Measurements from ENCODE around the gene IL10RB. TPM values are rescaled to one million over a fixed set of nuclear protein-coding genes. Genes with fewer than 3 reads are reported as not detected.
A peak's percentile ranks its signal among the peaks of the same experiment; 100 is the strongest.
"Not testable (repeated sequence)": the region's sequence is repeated elsewhere in the genome, so short reads cannot be mapped to it uniquely, and the experiment has no call there.

The IL10RB gene
- total RNA-seq, result 10 to 100 TPM; 37.1 to 44.2 TPM

DNA sequence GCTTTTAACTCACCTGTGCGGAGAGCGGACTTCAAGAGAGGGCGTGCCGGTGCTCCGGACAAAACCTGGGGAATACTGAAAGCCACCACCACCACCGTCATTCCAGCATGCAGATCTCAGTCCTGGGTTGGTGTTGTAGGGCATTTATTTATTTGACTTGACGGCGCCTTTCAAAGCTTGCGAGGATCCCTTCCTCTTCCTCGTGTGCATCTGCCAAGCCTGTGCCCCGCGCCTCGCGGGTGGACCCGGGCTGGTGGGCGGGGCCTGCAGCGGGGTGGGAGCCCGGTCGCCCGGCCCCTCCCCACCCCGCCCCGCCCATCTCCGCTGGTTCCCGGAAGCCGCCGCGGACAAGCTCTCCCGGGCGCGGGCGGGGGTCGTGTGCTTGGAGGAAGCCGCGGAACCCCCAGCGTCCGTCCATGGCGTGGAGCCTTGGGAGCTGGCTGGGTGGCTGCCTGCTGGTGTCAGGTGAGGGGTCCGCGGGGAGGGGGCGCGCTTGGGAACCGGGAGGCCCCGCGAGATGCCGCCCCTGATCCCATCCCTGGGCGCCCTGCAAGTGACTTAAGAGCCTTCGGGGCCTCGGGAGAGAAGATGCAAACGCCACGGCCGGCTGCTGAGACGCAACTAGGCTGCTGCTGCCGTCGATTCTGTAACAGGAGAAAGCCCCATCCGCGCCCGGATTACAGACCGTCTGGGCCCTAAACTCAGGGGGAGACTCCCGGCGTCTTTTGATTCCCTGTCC, at the start of gene IL10RB:
IL10RB (plus strand) TSS at position 318 of the 739 bp plus-strand sequence; CDS start at position 417, 99 bp downstream.
- H3K9me3 Mint-ChIP-seq (ENCODE audit: insufficient read depth), result no peaks in the 10 kb centered on the region
- POLR2A ChIA-PET, result interaction anchor here (0.6 to 2.2 kb wide), 13 partner anchors 11 to 276 kb away, joined by 3 to 13 read pairs (median 4); partner anchors contain the start of genes GART, IFNAR1 and TMEM50B
- H3K27me3 Mint-ChIP-seq (ENCODE audit: low read depth), result no peaks in the 10 kb centered on the region
- CTCF ChIA-PET, result interaction anchor here (0.9 to 2.7 kb wide), 9 partner anchors 48 to 214 kb away, joined by 3 to 12 read pairs (median 5); partner anchors contain the start of gene TMEM50B
- peak within 1 kb of the TSS; percentile 96 for H3K4me3 Mint-ChIP-seq
- peaks cover 60% of the 10 kb centered on the region for H3K4me1 Mint-ChIP-seq (ENCODE audit: low read depth)
- ATAC-seq (peak; percentile 89), DNase-seq (peak; percentile 74)
- H3K36me3 Mint-ChIP-seq (ENCODE audit: low read depth), result peaks cover 68% of the 10 kb centered on the region
- peak within 1 kb of the TSS; percentile 93 for H3K27ac Mint-ChIP-seq

- Mint-ChIP-seq H3K27ac (no peak overlapping the region), H3K4me1 (ENCODE audit: low read depth) (peaks cover 72% of the 10 kb centered on the region), H3K27me3 (ENCODE audit: low read depth) (no peaks in the 10 kb centered on the region), H3K4me3 (no peak overlapping the region), H3K36me3 (ENCODE audit: low read depth) (peaks cover 26% of the 10 kb centered on the region), H3K9me3 (ENCODE audit: insufficient read depth) (peaks cover 16% of the 10 kb centered on the region)
- DNase-seq, result peak; percentile 14
- no peak for ATAC-seq
- ChIA-PET POLR2A (no interaction called here), CTCF (no interaction called here)
Observed at GRCh38 chr21:33217138-33217520, 49.0 kb upstream of the IL10RB start.

GRCh38 chr21:33219300-33219699, 46.9 kb upstream of the IL10RB start:
- ChIA-PET CTCF (interaction anchor here (0.9 to 1.8 kb wide), 3 partner anchors 12 to 448 kb away, joined by 3 to 7 read pairs (median 3); partner anchors contain the start of gene PAXBP1), POLR2A (interaction anchor here (1.3 kb wide), 1 partner anchor 143 kb away, joined by 3 read pairs; no protein-coding TSS in a partner anchor)
- Mint-ChIP-seq H3K27me3 (ENCODE audit: low read depth) (peaks cover 1% of the 10 kb centered on the region), H3K27ac (peak overlapping the region; percentile 8), H3K9me3 (ENCODE audit: insufficient read depth) (peaks cover 16% of the 10 kb centered on the region), H3K4me1 (ENCODE audit: low read depth) (peaks cover 51% of the 10 kb centered on the region), H3K4me3 (no peak overlapping the region), H3K36me3 (ENCODE audit: low read depth) (peaks cover 22% of the 10 kb centered on the region)
- ATAC-seq (no peak), DNase-seq (no peak)

DNA sequence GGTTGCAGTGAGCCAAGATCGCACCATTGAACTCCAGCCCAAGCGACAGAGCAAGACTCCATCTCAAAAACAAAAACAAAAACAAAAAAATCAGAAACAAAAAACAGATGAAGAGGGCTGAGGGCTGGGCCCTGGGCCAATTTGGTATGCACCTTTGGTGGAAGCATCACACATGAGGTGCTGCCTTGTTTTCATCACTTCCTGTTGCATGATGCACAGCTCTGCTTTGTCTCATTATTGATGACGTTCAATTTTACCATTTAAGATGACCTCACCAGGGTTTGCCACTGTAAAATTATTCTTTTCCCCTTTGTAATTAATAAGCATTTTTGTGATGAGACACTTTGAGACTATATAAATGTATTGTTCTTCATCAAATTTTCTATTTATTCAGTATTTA, 46.2 kb upstream of the IL10RB start:
- peaks cover 45% of the 10 kb centered on the region for H3K4me1 Mint-ChIP-seq (ENCODE audit: low read depth)
- CTCF ChIA-PET, result no interaction called here
- H3K27ac Mint-ChIP-seq, result no peak overlapping the region
- DNase-seq (peak; percentile 48), ATAC-seq (no peak)
- no peak overlapping the region for H3K4me3 Mint-ChIP-seq
- H3K36me3 Mint-ChIP-seq (ENCODE audit: low read depth), result peaks cover 19% of the 10 kb centered on the region
- POLR2A ChIA-PET, result no interaction called here
- H3K9me3 Mint-ChIP-seq (ENCODE audit: insufficient read depth), result peaks cover 16% of the 10 kb centered on the region
- H3K27me3 Mint-ChIP-seq (ENCODE audit: low read depth), result peaks cover 1% of the 10 kb centered on the region

DNA sequence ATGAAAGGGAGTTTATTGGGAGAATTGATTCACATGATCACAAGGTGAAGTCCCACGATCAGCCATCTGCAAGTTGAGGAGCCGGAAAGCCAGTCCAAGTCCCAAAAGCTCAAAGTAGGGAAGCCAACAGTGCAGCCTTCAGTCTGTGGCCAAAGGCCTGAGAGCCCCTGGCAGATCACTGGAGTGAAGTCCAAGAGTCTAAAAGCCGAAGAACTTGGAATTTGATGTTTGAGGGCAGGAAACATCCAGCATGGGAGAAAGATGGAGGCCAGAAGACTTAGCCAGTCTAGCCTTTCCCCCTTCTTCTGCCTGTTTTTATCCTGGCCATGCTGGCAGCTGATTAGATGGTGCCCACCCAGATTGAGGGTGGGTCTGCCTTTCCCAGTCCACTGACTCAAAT, 40.8 kb upstream of the IL10RB start:
- H3K27ac Mint-ChIP-seq; H3K27me3 Mint-ChIP-seq (ENCODE audit: low read depth); H3K36me3 Mint-ChIP-seq (ENCODE audit: low read depth); DNase-seq; ATAC-seq; H3K4me3 Mint-ChIP-seq; POLR2A ChIA-PET: not testable (repeated sequence)
- CTCF ChIA-PET, result interaction anchor here (1.6 to 3.0 kb wide), 2 partner anchors 13 to 136 kb away, joined by 3 to 10 read pairs; no protein-coding TSS in a partner anchor
- H3K4me1 Mint-ChIP-seq (ENCODE audit: low read depth), result peaks cover 20% of the 10 kb centered on the region
- H3K9me3 Mint-ChIP-seq (ENCODE audit: insufficient read depth), result peaks cover 16% of the 10 kb centered on the region

DNA sequence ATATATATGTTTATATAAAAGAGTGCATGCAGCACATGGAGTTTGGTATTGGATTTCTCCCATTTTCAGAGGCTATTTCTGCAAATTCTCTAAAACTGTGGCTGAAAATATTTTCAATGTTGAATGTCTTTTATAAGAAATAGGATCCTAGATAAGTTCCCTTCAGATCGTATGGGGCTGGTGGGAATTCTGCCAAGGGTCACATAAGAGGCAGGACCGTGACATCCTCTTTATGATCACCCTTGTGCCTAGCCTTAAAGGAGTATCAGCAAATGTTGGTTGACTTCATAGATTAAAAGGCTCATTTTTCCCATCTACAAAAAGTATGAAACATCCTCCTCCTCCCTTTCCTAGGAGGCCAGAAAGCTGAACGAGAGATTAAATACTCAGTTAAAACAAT, 37.7 kb upstream of the IL10RB start:
- POLR2A ChIA-PET, result interaction anchor here (1.1 to 2.5 kb wide), 3 partner anchors 11 to 73 kb away, joined by 3 to 8 read pairs (median 4); no protein-coding TSS in a partner anchor
- Mint-ChIP-seq H3K36me3 (ENCODE audit: low read depth) (peaks cover 25% of the 10 kb centered on the region), H3K27ac (no peak overlapping the region), H3K9me3 (ENCODE audit: insufficient read depth) (no peaks in the 10 kb centered on the region), H3K4me3 (no peak overlapping the region), H3K27me3 (ENCODE audit: low read depth) (peaks cover 2% of the 10 kb centered on the region), H3K4me1 (ENCODE audit: low read depth) (peaks cover 34% of the 10 kb centered on the region)
- DNase-seq (no peak), ATAC-seq (no peak)
- CTCF ChIA-PET, result interaction anchor here (0.9 to 3.0 kb wide), 2 partner anchors 10 to 13 kb away, joined by 4 to 10 read pairs; no protein-coding TSS in a partner anchor

DNA sequence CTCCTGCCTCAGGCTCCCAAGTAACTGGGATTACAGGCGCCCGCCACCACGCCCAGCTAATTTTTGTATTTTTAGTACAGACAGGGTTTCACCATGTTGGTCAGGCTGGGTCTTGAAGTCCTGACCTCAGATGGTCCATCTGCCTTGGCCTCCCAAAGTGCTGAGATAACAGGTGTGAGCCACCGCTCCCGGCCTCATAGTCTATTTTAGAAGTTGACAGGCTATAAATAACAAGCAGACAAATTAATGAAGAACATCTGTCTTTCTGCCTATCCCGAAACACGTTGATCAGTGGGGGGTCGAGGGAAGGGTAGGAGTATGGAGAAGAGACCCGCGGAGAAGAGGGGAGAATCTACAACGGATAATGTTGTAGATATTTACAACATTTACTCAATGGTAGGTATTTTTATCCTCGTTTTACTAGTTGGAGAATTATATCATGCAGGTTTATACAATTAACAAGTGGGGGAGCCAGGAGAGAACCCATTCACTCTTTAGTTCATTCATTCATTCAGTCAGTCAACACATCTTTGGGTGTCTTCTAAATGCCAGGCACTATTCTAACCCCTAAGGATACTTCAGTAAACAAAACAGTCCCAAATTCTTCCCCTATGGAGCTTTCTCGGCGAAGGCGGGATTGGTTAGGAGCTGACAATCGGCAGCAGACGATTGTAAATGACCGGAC, 36.9 kb upstream of the IL10RB start:
- peaks cover 2% of the 10 kb centered on the region for H3K27me3 Mint-ChIP-seq (ENCODE audit: low read depth)
- ChIA-PET POLR2A (interaction anchor here (0.6 to 2.5 kb wide), 2 partner anchors 10 to 158 kb away, joined by 3 to 8 read pairs; no protein-coding TSS in a partner anchor), CTCF (interaction anchor here (0.9 to 1.9 kb wide), 2 partner anchors 12 to 29 kb away, joined by 4 read pairs; no protein-coding TSS in a partner anchor)
- no peak for DNase-seq
- no peak for ATAC-seq
- peak overlapping the region; percentile 77 for H3K4me3 Mint-ChIP-seq
- peaks cover 40% of the 10 kb centered on the region for H3K4me1 Mint-ChIP-seq (ENCODE audit: low read depth)
- peaks cover 28% of the 10 kb centered on the region for H3K36me3 Mint-ChIP-seq (ENCODE audit: low read depth)
- H3K9me3 Mint-ChIP-seq (ENCODE audit: insufficient read depth), result no peaks in the 10 kb centered on the region
- peak overlapping the region; percentile 68 for H3K27ac Mint-ChIP-seq

DNA sequence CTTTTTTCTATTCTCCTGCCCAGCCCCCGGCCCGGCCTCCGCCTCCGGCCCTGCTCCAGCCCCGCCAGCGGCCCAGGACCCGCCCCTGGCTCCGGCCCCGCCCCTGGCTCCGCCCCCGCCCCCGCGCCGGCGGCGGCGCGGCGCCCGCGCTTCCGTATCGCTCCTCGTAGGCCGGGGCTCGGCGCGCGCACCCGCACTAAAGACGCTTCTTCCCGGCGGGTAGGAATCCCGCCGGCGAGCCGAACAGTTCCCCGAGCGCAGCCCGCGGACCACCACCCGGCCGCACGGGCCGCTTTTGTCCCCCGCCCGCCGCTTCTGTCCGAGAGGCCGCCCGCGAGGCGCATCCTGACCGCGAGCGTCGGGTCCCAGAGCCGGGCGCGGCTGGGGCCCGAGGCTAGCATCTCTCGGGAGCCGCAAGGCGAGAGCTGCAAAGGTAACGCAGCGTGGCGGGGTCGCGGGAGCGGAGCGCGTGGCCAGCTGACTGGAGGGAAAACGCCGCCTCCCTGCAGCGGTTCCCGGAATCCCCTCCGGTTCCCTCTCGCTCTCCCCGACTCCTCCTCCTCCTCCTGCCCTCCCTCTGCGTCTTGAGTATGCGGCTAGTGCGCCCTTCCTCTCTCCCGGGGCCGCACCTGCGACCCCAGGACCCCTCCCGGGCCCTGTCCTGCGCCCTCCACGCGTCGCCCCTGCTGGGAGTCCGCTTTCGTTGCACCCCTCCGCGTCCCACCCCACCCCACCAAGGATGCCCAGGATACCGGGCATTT, 36.2 kb upstream of the IL10RB start, which contains the start of gene IFNAR2:
IFNAR2 (plus strand) TSS at position 155 of the 761 bp plus-strand sequence. CDS start 11,985 bp downstream, outside the sequence.
- Mint-ChIP-seq H3K27ac (peak within 1 kb of the TSS; percentile 78), H3K4me3 (peak within 1 kb of the TSS; percentile 79), H3K36me3 (ENCODE audit: low read depth) (peaks cover 36% of the 10 kb centered on the region), H3K27me3 (ENCODE audit: low read depth) (peaks cover 2% of the 10 kb centered on the region), H3K9me3 (ENCODE audit: insufficient read depth) (no peaks in the 10 kb centered on the region), H3K4me1 (ENCODE audit: low read depth) (peaks cover 46% of the 10 kb centered on the region)
- ATAC-seq, result peak; percentile 85
- CTCF ChIA-PET, result interaction anchor here (1.9 to 2.8 kb wide), 2 partner anchors 11 to 30 kb away, joined by 4 to 7 read pairs; no protein-coding TSS in a partner anchor
- peak; percentile 74 for DNase-seq
- POLR2A ChIA-PET, result interaction anchor here (0.6 to 2.5 kb wide), 2 partner anchors 9 to 159 kb away, joined by 3 to 8 read pairs; no protein-coding TSS in a partner anchor

DNA sequence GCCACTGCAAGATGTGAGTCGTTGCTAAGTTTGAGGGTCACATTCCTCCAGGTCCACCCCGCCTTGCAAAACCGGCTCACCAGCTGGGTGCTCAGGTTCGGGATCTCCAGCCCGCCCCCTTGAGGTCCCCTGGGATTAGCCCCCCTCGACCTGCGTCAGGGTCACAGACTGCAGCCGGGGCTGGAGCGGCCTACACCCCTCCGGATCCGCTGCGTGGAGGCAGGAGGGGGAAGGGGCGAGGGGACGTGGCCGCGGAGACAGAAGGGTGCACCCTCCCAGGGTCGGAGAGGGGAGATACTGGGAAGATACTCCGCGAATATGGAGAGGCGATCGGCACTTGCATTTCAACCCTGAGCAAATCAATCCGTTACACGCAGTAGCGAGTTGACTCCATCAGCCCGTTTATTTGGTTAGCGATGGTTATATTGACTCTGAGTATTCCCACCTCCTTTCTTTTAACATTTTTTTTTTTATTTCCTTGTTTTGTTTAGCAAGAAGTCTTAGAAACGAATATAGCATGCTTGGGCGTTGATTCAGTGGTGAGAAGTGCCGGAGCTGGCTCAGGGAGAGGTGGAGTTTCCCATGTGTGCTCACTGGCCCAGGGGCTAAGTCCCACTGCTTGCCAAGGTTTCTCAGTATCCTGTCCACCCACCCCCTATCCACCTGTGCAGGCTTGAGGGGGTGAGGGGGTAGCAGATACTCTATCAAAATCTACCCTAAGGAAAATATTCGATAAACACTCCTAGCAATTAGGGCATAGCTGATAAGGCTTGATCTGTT, 35.4 kb upstream of the IL10RB start:
- Mint-ChIP-seq H3K27ac (peak overlapping the region; percentile 78), H3K27me3 (ENCODE audit: low read depth) (peaks cover 2% of the 10 kb centered on the region), H3K4me1 (ENCODE audit: low read depth) (peaks cover 46% of the 10 kb centered on the region), H3K4me3 (peak overlapping the region; percentile 79), H3K36me3 (ENCODE audit: low read depth) (peaks cover 39% of the 10 kb centered on the region), H3K9me3 (ENCODE audit: insufficient read depth) (no peaks in the 10 kb centered on the region)
- DNase-seq (peak; percentile 60), ATAC-seq (peak; percentile 54)
- ChIA-PET POLR2A (interaction anchor here (0.6 to 2.5 kb wide), 2 partner anchors 8 to 378 kb away, joined by 3 to 8 read pairs; no protein-coding TSS in a partner anchor), CTCF (interaction anchor here (0.9 to 2.8 kb wide), 4 partner anchors 10 to 34 kb away, joined by 3 to 7 read pairs (median 4); no protein-coding TSS in a partner anchor)

DNA sequence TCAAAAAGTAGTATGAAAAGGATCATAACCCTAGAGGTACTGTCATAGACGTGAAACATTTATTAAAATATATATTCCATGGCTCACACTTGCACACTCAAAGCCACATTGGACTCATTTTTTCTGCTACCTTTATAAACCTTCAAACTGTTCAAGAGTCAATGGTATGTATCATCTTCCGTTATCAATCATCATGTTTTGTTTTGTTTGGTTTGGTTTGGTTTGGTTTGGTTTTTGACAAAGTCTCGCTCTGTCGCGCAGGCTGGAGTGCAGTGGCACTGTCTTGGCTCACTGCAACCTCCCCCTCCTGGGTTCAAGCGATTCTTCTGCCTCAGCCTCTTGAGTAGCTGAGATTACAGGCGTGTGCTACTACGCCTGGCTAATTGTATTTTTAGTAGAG, 34.6 kb upstream of the IL10RB start:
- Mint-ChIP-seq H3K27me3 (ENCODE audit: low read depth) (no peaks in the 10 kb centered on the region), H3K9me3 (ENCODE audit: insufficient read depth) (no peaks in the 10 kb centered on the region), H3K4me1 (ENCODE audit: low read depth) (peaks cover 51% of the 10 kb centered on the region), H3K4me3 (peak overlapping the region; percentile 79), H3K36me3 (ENCODE audit: low read depth) (peaks cover 44% of the 10 kb centered on the region), H3K27ac (peak overlapping the region; percentile 78)
- no peak for DNase-seq
- CTCF ChIA-PET, result interaction anchor here (0.9 to 2.8 kb wide), 3 partner anchors 9 to 35 kb away, joined by 3 to 7 read pairs (median 3); no protein-coding TSS in a partner anchor
- peak; percentile 26 for ATAC-seq
- POLR2A ChIA-PET, result interaction anchor here (0.5 to 1.2 kb wide), 3 partner anchors 27 to 604 kb away, joined by 3 read pairs; no protein-coding TSS in a partner anchor
